ENCODE results near the gene SLC10A6. TPM values are rescaled to one million over a fixed set of nuclear protein-coding genes. Genes with fewer than 3 reads are reported as not detected.

Gene SLC10A6
- total RNA-seq, 1 experiment from 2014 or later, result not detected

DNA sequence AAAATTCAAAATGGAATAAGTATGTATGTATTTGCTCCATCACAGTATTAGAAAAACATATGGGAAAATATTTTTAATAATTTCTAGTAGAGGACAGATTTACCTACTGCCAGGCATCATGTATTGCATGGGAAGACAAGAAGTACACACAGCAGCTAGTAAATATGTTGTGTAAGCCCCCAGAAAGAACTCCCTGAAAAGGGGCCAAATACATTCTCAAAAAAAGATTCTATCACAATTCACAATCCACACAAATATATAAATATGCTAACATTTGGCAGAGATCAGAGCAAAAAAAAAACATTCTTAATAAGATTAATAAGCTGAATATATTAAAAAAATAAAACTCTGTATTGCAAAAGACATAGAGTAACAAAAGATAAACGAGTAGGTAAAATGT lies 28.0 kb downstream of the SLC10A6 start:
- intact Hi-C loops (cut with micrococcal nuclease; ENCODE audit: unreplicated experiment), result no loop called here
- Mint-ChIP-seq H3K4me1 (ENCODE audit: low read depth, unreplicated experiment) (peaks cover 13% of the 10 kb centered on the region), H3K4me3 (ENCODE audit: unreplicated experiment) (no peak overlapping the region), H3K9me3 (ENCODE audit: unreplicated experiment) (no peaks in the 10 kb centered on the region), H3K36me3 (ENCODE audit: insufficient read depth, unreplicated experiment) (no peaks in the 10 kb centered on the region), H3K27me3 (ENCODE audit: insufficient read depth, unreplicated experiment) (no peaks in the 10 kb centered on the region), H3K27ac (ENCODE audit: unreplicated experiment) (no peak overlapping the region)
- TF ChIP-seq, protein P1, sequence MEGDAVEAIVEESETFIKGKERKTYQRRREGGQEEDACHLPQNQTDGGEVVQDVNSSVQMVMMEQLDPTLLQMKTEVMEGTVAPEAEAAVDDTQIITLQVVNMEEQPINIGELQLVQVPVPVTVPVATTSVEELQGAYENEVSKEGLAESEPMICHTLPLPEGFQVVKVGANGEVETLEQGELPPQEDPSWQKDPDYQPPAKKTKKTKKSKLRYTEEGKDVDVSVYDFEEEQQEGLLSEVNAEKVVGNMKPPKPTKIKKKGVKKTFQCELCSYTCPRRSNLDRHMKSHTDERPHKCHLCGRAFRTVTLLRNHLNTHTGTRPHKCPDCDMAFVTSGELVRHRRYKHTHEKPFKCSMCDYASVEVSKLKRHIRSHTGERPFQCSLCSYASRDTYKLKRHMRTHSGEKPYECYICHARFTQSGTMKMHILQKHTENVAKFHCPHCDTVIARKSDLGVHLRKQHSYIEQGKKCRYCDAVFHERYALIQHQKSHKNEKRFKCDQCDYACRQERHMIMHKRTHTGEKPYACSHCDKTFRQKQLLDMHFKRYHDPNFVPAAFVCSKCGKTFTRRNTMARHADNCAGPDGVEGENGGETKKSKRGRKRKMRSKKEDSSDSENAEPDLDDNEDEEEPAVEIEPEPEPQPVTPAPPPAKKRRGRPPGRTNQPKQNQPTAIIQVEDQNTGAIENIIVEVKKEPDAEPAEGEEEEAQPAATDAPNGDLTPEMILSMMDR (IDR thresholded peaks at IDR 0.05; ENCODE audit: insufficient read depth in 1 of 2, low read depth in 1 of 2, low read length in 1 of 2, severe bottlenecking in 1 of 2, unreplicated experiment in 1 of 2), result no peak
- DNase-seq, result no peak
- H3K4me3 ChIP-seq (ENCODE audit: low read depth, low read length), result no peak overlapping the region
- ChIA-PET CTCF (no interaction called here), POLR2A (no interaction called here)
- H3K36me3 ChIP-seq (ENCODE audit: control insufficient read depth, insufficient read depth, low read length), result no peaks in the 10 kb centered on the region
- H3K9me3 ChIP-seq, result no peaks in the 10 kb centered on the region
- no peaks in the 10 kb centered on the region for H3K27me3 ChIP-seq (replicated peaks; ENCODE audit: control insufficient read depth, insufficient read depth, low read length)
- peaks cover 24% of the 10 kb centered on the region for H3K4me1 ChIP-seq
- BruUV-seq (replicated peaks), result no TSS peak

DNA sequence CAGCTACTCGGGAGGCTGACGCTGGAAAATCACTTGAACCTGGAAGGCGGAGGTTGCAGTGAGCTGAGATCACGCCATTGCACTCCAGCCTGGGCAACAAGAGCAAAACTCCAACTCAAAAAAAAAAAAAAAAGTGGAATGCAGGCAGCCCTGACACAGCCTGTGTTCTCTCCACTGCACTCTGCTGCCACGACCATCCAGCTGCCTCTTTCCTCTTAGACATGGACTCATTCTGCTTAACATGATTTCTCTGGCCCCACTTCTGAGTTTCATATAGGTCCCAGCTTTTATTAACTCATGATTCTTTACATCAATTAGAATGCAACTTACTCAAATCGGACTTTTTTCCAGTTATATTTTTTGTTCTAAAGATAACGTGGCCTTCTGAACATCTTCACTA lies 29.6 kb downstream of the SLC10A6 start:
- peak overlapping the region; percentile 70 for H3K27ac Mint-ChIP-seq (ENCODE audit: unreplicated experiment)
- TF ChIP-seq, protein P1 (IDR thresholded peaks at IDR 0.05; ENCODE audit: insufficient read depth in 1 of 2, low read depth in 1 of 2, low read length in 1 of 2, severe bottlenecking in 1 of 2, unreplicated experiment in 1 of 2), result no peak
- POLR2A ChIA-PET, result no interaction called here

DNA sequence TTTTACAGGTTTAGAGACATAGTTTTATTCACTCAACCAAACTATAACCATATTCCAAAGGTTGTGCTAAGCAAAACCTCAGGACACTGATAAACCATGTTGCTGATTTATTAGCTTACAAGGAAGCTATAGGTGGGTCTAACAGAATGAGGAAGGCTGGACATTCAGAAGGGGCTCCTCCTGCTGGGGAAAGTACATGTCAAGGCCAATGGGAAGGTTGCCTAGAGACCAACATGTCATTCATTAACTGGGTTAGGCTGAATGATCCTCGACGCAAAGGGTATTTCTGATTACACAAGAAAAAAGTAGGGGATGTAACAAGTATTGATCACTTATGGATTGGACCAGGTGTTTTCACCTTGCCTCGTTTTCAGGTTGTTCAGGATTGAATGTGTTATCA lies 30.3 kb downstream of the SLC10A6 start:
- Mint-ChIP-seq H3K4me3 (ENCODE audit: unreplicated experiment) (no peak overlapping the region), H3K9me3 (ENCODE audit: unreplicated experiment) (no peaks in the 10 kb centered on the region), H3K27me3 (ENCODE audit: insufficient read depth, unreplicated experiment) (no peaks in the 10 kb centered on the region), H3K27ac (ENCODE audit: unreplicated experiment) (no peak overlapping the region), H3K36me3 (ENCODE audit: insufficient read depth, unreplicated experiment) (no peaks in the 10 kb centered on the region), H3K4me1 (ENCODE audit: low read depth, unreplicated experiment) (peaks cover 14% of the 10 kb centered on the region)
- DNase-seq, result peak in 1 of 2 experiments; percentile 2
- CTCF ChIA-PET, result interaction anchor here (0.5 kb wide), 1 partner anchor 969 kb away, joined by 3 read pairs; no protein-coding TSS in a partner anchor
- TF ChIP-seq, protein P1 (IDR thresholded peaks at IDR 0.05; ENCODE audit: insufficient read depth in 1 of 2, low read depth in 1 of 2, low read length in 1 of 2, severe bottlenecking in 1 of 2, unreplicated experiment in 1 of 2), result no peak
- POLR2A ChIA-PET, result no interaction called here
- intact Hi-C loops (cut with micrococcal nuclease; ENCODE audit: unreplicated experiment), result no loop called here
- no TSS peak for BruUV-seq (replicated peaks)
- peaks cover 24% of the 10 kb centered on the region for H3K4me1 ChIP-seq
- H3K36me3 ChIP-seq (ENCODE audit: control insufficient read depth, insufficient read depth, low read length), result peaks cover 2% of the 10 kb centered on the region; the same call in 1 of the 2 replicates
- peaks cover 7% of the 10 kb centered on the region; the same call in 1 of the 2 replicates for H3K9me3 ChIP-seq
- no peaks in the 10 kb centered on the region for H3K27me3 ChIP-seq (replicated peaks; ENCODE audit: control insufficient read depth, insufficient read depth, low read length)
- no peak overlapping the region for H3K4me3 ChIP-seq (ENCODE audit: low read depth, low read length)

More for the DNA sequence above, 29.6 kb downstream of the SLC10A6 start:
- Histone ChIP-seq H3K9me3 (peaks cover 7% of the 10 kb centered on the region; the same call in 1 of the 2 replicates), H3K4me1 (peaks cover 24% of the 10 kb centered on the region), H3K36me3 (ENCODE audit: control insufficient read depth, insufficient read depth, low read length) (peaks cover 2% of the 10 kb centered on the region; the same call in 1 of the 2 replicates), H3K4me3 (ENCODE audit: low read depth, low read length) (no peak overlapping the region), H3K27me3 (replicated peaks; ENCODE audit: control insufficient read depth, insufficient read depth, low read length) (no peaks in the 10 kb centered on the region)
- DNase-seq, result no peak
- BruUV-seq (replicated peaks), result no TSS peak
- no peaks in the 10 kb centered on the region for H3K27me3 Mint-ChIP-seq (ENCODE audit: insufficient read depth, unreplicated experiment)
- CTCF ChIA-PET, result no interaction called here
- no peaks in the 10 kb centered on the region for H3K9me3 Mint-ChIP-seq (ENCODE audit: unreplicated experiment)
- H3K4me1 Mint-ChIP-seq (ENCODE audit: low read depth, unreplicated experiment), result peaks cover 14% of the 10 kb centered on the region
- H3K36me3 Mint-ChIP-seq (ENCODE audit: insufficient read depth, unreplicated experiment), result no peaks in the 10 kb centered on the region
- no peak overlapping the region for H3K4me3 Mint-ChIP-seq (ENCODE audit: unreplicated experiment)
- intact Hi-C loops (cut with micrococcal nuclease; ENCODE audit: unreplicated experiment), result no loop called here

All from Caco-2 (cell line).